GM23338 (cell line): ENCODE data around the gene PRSS33. TPM values are rescaled to one million over a fixed set of nuclear protein-coding genes. Genes with fewer than 3 reads are reported as not detected.
A peak's percentile ranks its signal among the peaks of the same experiment; 100 is the strongest.

Source experiments
- ATAC-seq: fragments of 200-7000 bp; cut with Tn5 transposase; 3 replicates; pipeline ENCODE4 v1.9.1; 2020
- DNase-seq: peaks from one replicate; pipeline ENCODE4 v3.0.0-alpha.2; 2015; ENCODE audit warnings: low spot score
- H2AFZ ChIP-seq: fragments of 200-600 bp; sonication (generic); 2 replicates; pipeline ENCODE4 v1.8.0; 2016; ENCODE audit warnings: antibody characterized with exemption, mild to moderate bottlenecking, moderate library complexity
- H3F3A ChIP-seq: fragments of 200-600 bp; sonication (generic); replicated peaks from 2 replicates; pipeline ENCODE4 v1.8.0; 2017; ENCODE audit warnings: antibody characterized with exemption, mixed run types, low read depth
- H3K27ac ChIP-seq: fragments of 200-600 bp; sonication (generic); 2 replicates; pipeline ENCODE4 v1.6.1; 2016; ENCODE audit warnings: low read depth
- H3K27me3 ChIP-seq: fragments of 200-600 bp; sonication (generic); 2 replicates; pipeline ENCODE4 v1.8.0; 2016; ENCODE audit warnings: mild to moderate bottlenecking, mixed run types, moderate library complexity; ENCODE audit not compliant: insufficient read depth
- H3K36me3 ChIP-seq: fragments of 200-600 bp; sonication (generic); 2 replicates; pipeline ENCODE4 v1.8.0; 2016; ENCODE audit warnings: mild to moderate bottlenecking; ENCODE audit not compliant: insufficient read depth
- H3K4me1 ChIP-seq: fragments of 200-600 bp; sonication (generic); 2 replicates; pipeline ENCODE4 v1.8.0; 2016; ENCODE audit warnings: mild to moderate bottlenecking, moderate library complexity; ENCODE audit not compliant: insufficient read depth
- H3K4me2 ChIP-seq: fragments of 200-600 bp; sonication (generic); 2 replicates; pipeline ENCODE4 v1.7.1; 2017; ENCODE audit warnings: mixed run types
- H3K4me3 ChIP-seq: fragments of 200-600 bp; sonication (generic); 2 replicates; pipeline ENCODE4 v1.6.1; 2016; ENCODE audit warnings: mixed run types
- H3K79me2 ChIP-seq: fragments of 200-600 bp; sonication (generic); replicated peaks from 2 replicates; pipeline ENCODE4 v1.8.0; 2017; ENCODE audit warnings: mild to moderate bottlenecking; ENCODE audit not compliant: insufficient read depth
- H3K9me2 ChIP-seq: fragments of 200-600 bp; sonication (generic); 2 replicates; pipeline ENCODE4 v1.8.0; 2017; ENCODE audit not compliant: insufficient read depth
- H4K20me1 ChIP-seq: fragments of 200-600 bp; sonication (generic); replicated peaks from 2 replicates; pipeline ENCODE4 v1.8.0; 2017; ENCODE audit warnings: mild to moderate bottlenecking; ENCODE audit not compliant: insufficient read depth
- H3K27ac Mint-ChIP-seq: 2 replicates; pipeline ENCODE4 v1.8.0; 2020; ENCODE audit warnings: inconsistent platforms, mild to moderate bottlenecking, moderate library complexity, mixed read lengths
- H3K27me3 Mint-ChIP-seq: 3 replicates; pipeline ENCODE4 v1.8.0; 2022; ENCODE audit warnings: low read depth, mild to moderate bottlenecking, moderate library complexity, mixed read lengths, inconsistent platforms; ENCODE audit not compliant: insufficient read depth, poor library complexity
- H3K36me3 Mint-ChIP-seq: 3 replicates; pipeline ENCODE4 v1.8.0; 2021; ENCODE audit warnings: low read depth, mild to moderate bottlenecking, inconsistent platforms, moderate library complexity, mixed read lengths
- H3K4me1 Mint-ChIP-seq: 3 replicates; pipeline ENCODE4 v1.8.0; 2020; ENCODE audit warnings: mild to moderate bottlenecking, inconsistent platforms, mixed read lengths
- H3K4me3 Mint-ChIP-seq: 3 replicates; pipeline ENCODE4 v1.8.0; 2021; ENCODE audit warnings: moderate library complexity, mild to moderate bottlenecking, inconsistent platforms, mixed read lengths
- H3K9me3 Mint-ChIP-seq: 3 replicates; pipeline ENCODE4 v1.8.0; 2020; ENCODE audit warnings: moderate library complexity, mild to moderate bottlenecking, inconsistent platforms, mixed read lengths
- NANOG ChIP-seq: IDR thresholded peaks from 2 replicates; pipeline ENCODE4 v1.6.1; 2016; ENCODE audit warnings: antibody characterized with exemption, borderline replicate concordance
- POLR2AphosphoS5 ChIP-seq: IDR thresholded peaks from 2 replicates; pipeline ENCODE4 v1.6.1; 2016; ENCODE audit warnings: antibody characterized with exemption, low read depth
- ZNF114 ChIP-seq: fragments of 250-450 bp; sonication (Bioruptor Pico); IDR thresholded peaks from 2 replicates; pipeline ENCODE4 v1.5.0; 2020; ENCODE audit warnings: mild to moderate bottlenecking, moderate library complexity
- ZNF331 ChIP-seq: fragments of 250-450 bp; sonication (Bioruptor Pico); IDR thresholded peaks from 2 replicates; pipeline ENCODE4 v1.5.0; 2020; ENCODE audit warnings: low read depth, mild to moderate bottlenecking, moderate library complexity
- polyA plus RNA-seq: library from polyadenylated mRNA; unstranded; fragments of >200 nt; fragmentation: Nextera tagmentation; extraction: Ambion mirVana; gene quantifications from 2 replicates; pipeline ENCODE4 v1.2.1, GENCODE V29; 2016
- total RNA-seq: library from RNA; depleted of rRNA; stranded (reverse); fragments of >200 nt; shearing (Covaris generic); gene quantifications from 2 replicates; pipeline ENCODE4 v1.2.3, GENCODE V29; 2014
- TF ChIP-seq, protein P1 (sequence below): IDR thresholded peaks from 2 replicates; pipeline ENCODE4 v1.6.1; 2016; ENCODE audit warnings: antibody characterized with exemption
- TF ChIP-seq, protein P2 (sequence below), 2 experiments: fragments of 200-600 bp in 1 of 2; sonication (generic) in 1 of 2; conservative IDR thresholded peaks; 2 replicates each; pipeline versions ENCODE4 v1.5.1 to v1.6.1; 2016 to 2017; ENCODE audit warnings: antibody characterized with exemption in 2 of 2, low read depth in 2 of 2, mild to moderate bottlenecking in 2 of 2, moderate library complexity in 1 of 2

The PRSS33 gene
- total and polyA plus RNA-seq, 2 experiments from 2014 or later, result 0.24 to 1.4 TPM

DNA sequence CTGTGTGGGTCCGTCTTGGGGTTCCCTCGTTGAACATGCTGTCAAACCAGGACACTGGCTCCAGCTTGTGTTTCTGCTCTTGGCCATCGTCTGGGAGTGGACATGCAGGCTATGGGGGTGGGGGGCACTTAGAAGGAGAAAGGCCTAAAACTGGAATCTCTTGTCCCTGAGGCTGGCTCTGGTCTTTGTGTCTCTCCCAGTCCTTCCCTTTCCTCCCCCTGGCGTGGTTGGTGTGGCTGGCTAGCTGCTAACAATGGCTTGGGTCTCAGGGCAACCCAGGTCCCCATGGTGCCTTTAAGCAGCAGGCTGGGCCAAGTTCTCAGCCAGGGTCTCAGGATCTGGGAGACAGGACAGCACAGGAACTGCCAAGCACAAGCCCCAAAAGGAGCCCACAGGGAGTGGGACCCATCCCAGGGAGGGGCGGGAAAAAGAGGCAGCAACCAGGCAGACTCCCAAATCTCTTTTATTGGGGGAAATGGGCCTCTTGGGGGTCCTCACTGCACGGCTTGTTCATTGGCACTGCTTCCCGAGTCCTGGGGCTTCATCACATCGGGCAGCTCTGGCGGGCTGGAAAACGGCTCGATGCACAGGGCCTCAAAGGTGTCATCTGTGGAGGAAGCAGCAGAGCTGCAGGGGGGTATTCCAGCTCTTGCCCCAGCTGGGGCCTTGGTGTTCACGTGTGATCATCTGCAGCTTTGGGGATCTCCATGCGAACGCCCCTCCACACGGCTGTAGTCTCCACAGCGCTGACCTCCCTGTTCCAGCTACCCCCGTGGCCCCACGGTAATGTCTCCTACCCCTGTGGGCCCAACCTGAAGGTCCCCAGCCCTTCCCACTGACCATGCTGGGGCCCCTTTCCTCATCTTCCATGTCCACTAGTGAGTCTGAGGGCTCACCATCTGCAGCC is 15.6 kb downstream of the PRSS33 start:
- Mint-ChIP-seq H3K9me3 (peaks cover under 1% of the 10 kb centered on the region), H3K4me3 (no peak overlapping the region; the same call in 2 of the 3 replicates), H3K36me3 (peaks cover 91% of the 10 kb centered on the region), H3K4me1 (peaks cover 42% of the 10 kb centered on the region), H3K27ac (peak overlapping the region; percentile 31; the same call in 1 of the 2 replicates), H3K27me3 (peaks cover 41% of the 10 kb centered on the region)
- Histone ChIP-seq H2AFZ (no peak overlapping the region), H3K27ac (peak overlapping the region; percentile 80), H3K4me1 (peaks cover 5% of the 10 kb centered on the region; the same call in 1 of the 2 replicates), H3K4me3 (no peak overlapping the region), H3K9me2 (no peaks in the 10 kb centered on the region), H3K36me3 (peaks cover 27% of the 10 kb centered on the region), H3K4me2 (no peak overlapping the region), H4K20me1 (peaks cover 22% of the 10 kb centered on the region), H3K79me2 (peaks cover 46% of the 10 kb centered on the region), H3F3A (peaks cover 64% of the 10 kb centered on the region), H3K27me3 (no peaks in the 10 kb centered on the region)
- ATAC-seq, result no peak
- no peak for DNase-seq
- TF ChIP-seq ZNF331 (CRISPR knock-in tag) (no peak), NANOG (no peak), POLR2AphosphoS5 (peak; percentile 31; the same call in 1 of the 2 replicates)
- TF ChIP-seq, protein P1, sequence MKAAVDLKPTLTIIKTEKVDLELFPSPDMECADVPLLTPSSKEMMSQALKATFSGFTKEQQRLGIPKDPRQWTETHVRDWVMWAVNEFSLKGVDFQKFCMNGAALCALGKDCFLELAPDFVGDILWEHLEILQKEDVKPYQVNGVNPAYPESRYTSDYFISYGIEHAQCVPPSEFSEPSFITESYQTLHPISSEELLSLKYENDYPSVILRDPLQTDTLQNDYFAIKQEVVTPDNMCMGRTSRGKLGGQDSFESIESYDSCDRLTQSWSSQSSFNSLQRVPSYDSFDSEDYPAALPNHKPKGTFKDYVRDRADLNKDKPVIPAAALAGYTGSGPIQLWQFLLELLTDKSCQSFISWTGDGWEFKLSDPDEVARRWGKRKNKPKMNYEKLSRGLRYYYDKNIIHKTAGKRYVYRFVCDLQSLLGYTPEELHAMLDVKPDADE, result no peak

DNA sequence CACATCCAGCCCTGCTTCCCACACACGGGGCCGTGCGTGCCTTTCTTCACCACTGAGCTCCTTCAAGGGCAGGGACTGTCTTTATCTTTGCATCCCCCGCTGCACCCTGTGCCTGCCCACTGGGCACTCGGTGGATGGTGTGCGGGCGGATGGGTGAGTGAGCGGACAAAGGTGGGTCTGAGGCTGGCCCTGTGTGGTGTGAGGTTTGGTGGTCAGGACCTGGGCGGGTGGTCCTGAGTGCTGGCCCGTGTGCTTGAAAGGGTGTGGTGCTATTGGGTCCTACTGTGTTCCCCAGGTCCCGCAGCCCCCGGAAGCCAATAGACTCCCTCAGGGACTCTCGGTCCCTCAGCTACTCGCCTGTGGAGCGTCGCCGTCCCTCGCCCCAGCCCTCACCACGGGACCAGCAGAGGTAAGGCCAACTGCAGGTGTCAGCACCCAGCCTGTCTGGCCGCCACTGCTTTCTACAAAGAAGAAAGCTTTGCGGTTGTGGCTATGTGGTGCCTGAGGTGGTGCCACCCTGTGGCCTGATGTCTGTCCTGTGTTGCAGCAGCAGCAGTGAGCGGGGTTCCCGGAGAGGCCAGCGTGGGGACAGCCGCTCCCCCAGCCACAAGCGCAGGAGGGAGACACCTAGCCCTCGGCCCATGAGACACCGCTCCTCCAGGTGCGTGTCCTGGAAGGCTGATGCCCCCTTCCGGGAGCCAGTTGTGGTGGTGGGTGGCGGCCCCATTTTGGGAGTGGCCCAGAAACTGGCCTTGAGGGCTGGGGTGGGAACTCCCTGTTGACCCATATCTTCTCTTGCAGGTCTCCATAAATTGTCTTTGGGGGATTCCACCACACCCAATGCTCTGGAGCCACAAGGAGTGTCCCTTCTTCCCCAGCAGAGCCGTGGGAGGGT is 17.1 kb downstream of the PRSS33 start:
- no peaks in the 10 kb centered on the region for H3K27me3 ChIP-seq
- H2AFZ ChIP-seq, result no peak overlapping the region
- Mint-ChIP-seq H3K4me1 (peaks cover 38% of the 10 kb centered on the region), H3K4me3 (no peak overlapping the region), H3K36me3 (peaks cover 97% of the 10 kb centered on the region), H3K27ac (peak overlapping the region; percentile 30), H3K9me3 (peaks cover 14% of the 10 kb centered on the region; the same call in 2 of the 3 replicates), H3K27me3 (peaks cover 50% of the 10 kb centered on the region)
- H4K20me1 ChIP-seq, result peaks cover 18% of the 10 kb centered on the region
- TF ChIP-seq, protein P2, sequence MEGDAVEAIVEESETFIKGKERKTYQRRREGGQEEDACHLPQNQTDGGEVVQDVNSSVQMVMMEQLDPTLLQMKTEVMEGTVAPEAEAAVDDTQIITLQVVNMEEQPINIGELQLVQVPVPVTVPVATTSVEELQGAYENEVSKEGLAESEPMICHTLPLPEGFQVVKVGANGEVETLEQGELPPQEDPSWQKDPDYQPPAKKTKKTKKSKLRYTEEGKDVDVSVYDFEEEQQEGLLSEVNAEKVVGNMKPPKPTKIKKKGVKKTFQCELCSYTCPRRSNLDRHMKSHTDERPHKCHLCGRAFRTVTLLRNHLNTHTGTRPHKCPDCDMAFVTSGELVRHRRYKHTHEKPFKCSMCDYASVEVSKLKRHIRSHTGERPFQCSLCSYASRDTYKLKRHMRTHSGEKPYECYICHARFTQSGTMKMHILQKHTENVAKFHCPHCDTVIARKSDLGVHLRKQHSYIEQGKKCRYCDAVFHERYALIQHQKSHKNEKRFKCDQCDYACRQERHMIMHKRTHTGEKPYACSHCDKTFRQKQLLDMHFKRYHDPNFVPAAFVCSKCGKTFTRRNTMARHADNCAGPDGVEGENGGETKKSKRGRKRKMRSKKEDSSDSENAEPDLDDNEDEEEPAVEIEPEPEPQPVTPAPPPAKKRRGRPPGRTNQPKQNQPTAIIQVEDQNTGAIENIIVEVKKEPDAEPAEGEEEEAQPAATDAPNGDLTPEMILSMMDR (conservative IDR thresholded peaks at IDR 0.05; ENCODE audit: low read depth in 2 of 2), result peak; percentile 18 to 30; a peak in 3 of 4 replicates
- no peak for TF ChIP-seq ZNF114 (CRISPR knock-in tag)
- no peak for TF ChIP-seq ZNF331 (CRISPR knock-in tag)
- DNase-seq, result no peak
- peaks cover 39% of the 10 kb centered on the region for H3K36me3 ChIP-seq
- H3K9me2 ChIP-seq, result peaks cover 4% of the 10 kb centered on the region; the same call in 1 of the 2 replicates
- H3K4me1 ChIP-seq, result no peaks in the 10 kb centered on the region
- H3K4me2 ChIP-seq, result no peak overlapping the region
- peaks cover 44% of the 10 kb centered on the region for H3K79me2 ChIP-seq
- ATAC-seq, result peak; percentile 27
- peaks cover 66% of the 10 kb centered on the region for H3F3A ChIP-seq
- no peak overlapping the region for H3K4me3 ChIP-seq
- peak overlapping the region; percentile 80; the same call in 1 of the 2 replicates for H3K27ac ChIP-seq
